ENCODE results near the gene HIVEP3.

Gene HIVEP3

DNA sequence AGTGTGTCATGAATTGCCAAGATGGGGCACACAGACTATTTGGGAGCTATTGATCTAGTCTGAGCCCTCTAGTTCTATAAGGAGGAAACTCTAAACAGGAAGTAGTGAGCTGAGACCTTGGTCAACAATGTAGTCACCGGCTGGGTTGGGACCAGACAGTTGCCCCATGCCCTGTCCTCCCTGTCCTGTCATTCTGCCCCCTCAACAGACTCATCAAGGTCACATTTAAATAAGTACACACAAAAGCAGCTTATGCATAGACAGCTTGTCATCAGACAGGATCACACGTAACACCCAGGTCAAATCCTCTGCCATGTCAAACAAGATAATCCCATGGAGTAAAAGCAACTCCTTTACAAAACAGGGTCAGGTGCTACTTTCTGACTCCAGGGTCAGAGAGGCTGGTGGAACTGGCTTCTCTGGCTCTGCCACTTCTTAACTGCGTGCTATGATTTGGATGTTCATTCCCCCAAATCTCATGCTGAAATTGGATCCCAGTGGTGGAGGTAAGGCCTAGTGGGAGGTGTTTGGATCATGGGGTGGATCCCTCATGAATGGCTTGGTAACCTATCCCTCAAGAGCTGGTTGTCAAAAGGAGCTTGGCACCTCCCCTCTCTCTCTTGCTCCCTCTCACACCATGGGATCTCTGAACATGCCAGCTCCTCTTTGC, 128.9 kb downstream of the HIVEP3 start:
- H3K4me2 ChIP-seq (ENCODE audit: low read depth, low read length, poor library complexity, severe bottlenecking): no peak overlapping the region
- H3K4me3 ChIP-seq (ENCODE audit: low read length, poor library complexity, severe bottlenecking): no peak overlapping the region
- TF ChIP-seq, protein P1, sequence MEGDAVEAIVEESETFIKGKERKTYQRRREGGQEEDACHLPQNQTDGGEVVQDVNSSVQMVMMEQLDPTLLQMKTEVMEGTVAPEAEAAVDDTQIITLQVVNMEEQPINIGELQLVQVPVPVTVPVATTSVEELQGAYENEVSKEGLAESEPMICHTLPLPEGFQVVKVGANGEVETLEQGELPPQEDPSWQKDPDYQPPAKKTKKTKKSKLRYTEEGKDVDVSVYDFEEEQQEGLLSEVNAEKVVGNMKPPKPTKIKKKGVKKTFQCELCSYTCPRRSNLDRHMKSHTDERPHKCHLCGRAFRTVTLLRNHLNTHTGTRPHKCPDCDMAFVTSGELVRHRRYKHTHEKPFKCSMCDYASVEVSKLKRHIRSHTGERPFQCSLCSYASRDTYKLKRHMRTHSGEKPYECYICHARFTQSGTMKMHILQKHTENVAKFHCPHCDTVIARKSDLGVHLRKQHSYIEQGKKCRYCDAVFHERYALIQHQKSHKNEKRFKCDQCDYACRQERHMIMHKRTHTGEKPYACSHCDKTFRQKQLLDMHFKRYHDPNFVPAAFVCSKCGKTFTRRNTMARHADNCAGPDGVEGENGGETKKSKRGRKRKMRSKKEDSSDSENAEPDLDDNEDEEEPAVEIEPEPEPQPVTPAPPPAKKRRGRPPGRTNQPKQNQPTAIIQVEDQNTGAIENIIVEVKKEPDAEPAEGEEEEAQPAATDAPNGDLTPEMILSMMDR (conservative IDR thresholded peaks at IDR 0.05; ENCODE audit: low read length): no peak
- TF ChIP-seq EZH2phosphoT487 (IDR thresholded peaks at IDR 0.05; ENCODE audit: borderline replicate concordance): no peak
- H2AFZ ChIP-seq (ENCODE audit: low read length): no peak overlapping the region
- no peaks in the 10 kb centered on the region for H4K20me1 ChIP-seq (ENCODE audit: insufficient read depth, low read length, poor library complexity, severe bottlenecking)
- no peak overlapping the region for H3K9ac ChIP-seq (ENCODE audit: low read depth, low read length, poor library complexity, severe bottlenecking)
- H3K36me3 ChIP-seq (ENCODE audit: insufficient read depth, low read length): no peaks in the 10 kb centered on the region
- peaks cover 22% of the 10 kb centered on the region for H3K4me1 ChIP-seq (ENCODE audit: insufficient read depth, low read length, poor library complexity, severe bottlenecking)
- H3K27me3 ChIP-seq (ENCODE audit: insufficient read depth, low read length, poor library complexity, severe bottlenecking): no peaks in the 10 kb centered on the region
- no peaks in the 10 kb centered on the region for H3K9me3 ChIP-seq (ENCODE audit: insufficient read depth, low read depth, low read length)
- H3K9me2 ChIP-seq (replicated peaks; ENCODE audit: low read depth, low read length): no peaks in the 10 kb centered on the region
- no peaks in the 10 kb centered on the region for H3F3A ChIP-seq (ENCODE audit: low read depth)
- H3K79me2 ChIP-seq (ENCODE audit: insufficient read depth, low read length): no peaks in the 10 kb centered on the region

DNA sequence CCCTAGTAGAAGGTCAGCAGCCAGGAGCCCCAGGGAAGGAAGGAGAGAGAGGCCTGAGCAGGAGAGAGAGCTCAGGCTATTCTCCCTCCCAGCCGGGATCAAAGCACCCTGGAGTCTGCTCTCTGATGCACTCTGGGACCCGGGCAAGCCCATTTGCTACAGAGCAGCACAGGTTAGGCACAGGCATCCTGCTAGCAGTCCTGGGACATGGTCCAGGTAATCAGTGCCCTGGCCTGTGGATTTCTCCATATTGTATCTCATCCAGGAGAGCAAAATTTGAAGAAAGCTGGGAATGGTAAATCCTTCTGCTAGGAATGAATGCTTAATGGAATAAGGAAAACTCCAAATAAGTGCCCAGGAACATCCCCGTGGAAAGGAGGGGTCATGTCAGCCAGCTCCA, 130.3 kb downstream of the HIVEP3 start:
- TF ChIP-seq, protein P1 (conservative IDR thresholded peaks at IDR 0.05; ENCODE audit: low read length): no peak
- TF ChIP-seq EZH2phosphoT487 (IDR thresholded peaks at IDR 0.05; ENCODE audit: borderline replicate concordance): no peak

DNA sequence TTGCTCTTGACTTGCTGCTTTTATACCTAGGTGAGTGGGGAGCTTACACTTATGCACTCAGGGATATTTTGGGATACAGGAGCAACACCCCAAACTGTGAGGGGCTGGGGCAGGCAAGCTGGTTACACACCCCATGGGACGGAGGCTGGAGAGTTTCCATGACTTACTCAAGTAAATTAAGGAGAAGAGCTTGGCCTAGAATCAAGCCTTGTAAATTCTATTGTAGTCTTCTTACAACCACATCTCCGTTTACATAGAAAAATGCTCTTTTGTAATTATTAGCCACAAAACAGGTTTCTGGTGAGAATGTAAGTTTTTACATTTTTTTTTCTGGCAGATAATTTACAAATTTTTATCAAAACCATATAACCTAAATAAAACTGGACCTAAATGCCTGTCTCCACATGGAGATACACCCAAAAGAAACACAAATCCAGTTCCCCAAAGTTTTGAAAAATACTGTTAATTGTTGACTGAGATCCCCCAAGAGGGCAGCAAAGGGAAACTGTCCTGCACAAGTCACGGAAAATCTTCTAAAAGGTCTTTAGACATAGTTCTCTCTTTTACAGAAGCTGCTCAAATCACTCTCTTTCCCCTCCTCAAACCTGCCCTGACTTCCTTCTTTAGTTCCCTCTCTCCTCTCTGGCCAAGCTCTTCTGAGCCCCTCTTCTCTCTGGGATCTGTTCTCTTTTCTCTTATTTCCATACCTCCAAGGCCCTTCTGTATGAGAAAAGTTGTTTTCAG, 134.0 kb downstream of the HIVEP3 start:
- no peak for TF ChIP-seq EZH2phosphoT487 (IDR thresholded peaks at IDR 0.05; ENCODE audit: borderline replicate concordance)
- TF ChIP-seq, protein P1 (conservative IDR thresholded peaks at IDR 0.05; ENCODE audit: low read length): no peak

More for the DNA sequence above, 130.3 kb downstream of the HIVEP3 start:
- Histone ChIP-seq H3K27me3 (ENCODE audit: insufficient read depth, low read length, poor library complexity, severe bottlenecking) (no peaks in the 10 kb centered on the region), H3K36me3 (ENCODE audit: insufficient read depth, low read length) (no peaks in the 10 kb centered on the region), H3K4me1 (ENCODE audit: insufficient read depth, low read length, poor library complexity, severe bottlenecking) (peaks cover 22% of the 10 kb centered on the region), H2AFZ (ENCODE audit: low read length) (no peak overlapping the region), H3F3A (ENCODE audit: low read depth) (no peaks in the 10 kb centered on the region), H4K20me1 (ENCODE audit: insufficient read depth, low read length, poor library complexity, severe bottlenecking) (no peaks in the 10 kb centered on the region), H3K9me2 (replicated peaks; ENCODE audit: low read depth, low read length) (no peaks in the 10 kb centered on the region), H3K9ac (ENCODE audit: low read depth, low read length, poor library complexity, severe bottlenecking) (no peak overlapping the region), H3K79me2 (ENCODE audit: insufficient read depth, low read length) (no peaks in the 10 kb centered on the region), H3K9me3 (ENCODE audit: insufficient read depth, low read depth, low read length) (no peaks in the 10 kb centered on the region), H3K4me3 (ENCODE audit: low read length, poor library complexity, severe bottlenecking) (no peak overlapping the region), H3K4me2 (ENCODE audit: low read depth, low read length, poor library complexity, severe bottlenecking) (no peak overlapping the region)

More for the DNA sequence above, 134.0 kb downstream of the HIVEP3 start:
- H3K9ac ChIP-seq (ENCODE audit: low read depth, low read length, poor library complexity, severe bottlenecking): no peak overlapping the region
- H3K4me3 ChIP-seq (ENCODE audit: low read length, poor library complexity, severe bottlenecking): no peak overlapping the region
- H3K4me2 ChIP-seq (ENCODE audit: low read depth, low read length, poor library complexity, severe bottlenecking): no peak overlapping the region
- no peaks in the 10 kb centered on the region for H3K79me2 ChIP-seq (ENCODE audit: insufficient read depth, low read length)
- H3K9me2 ChIP-seq (replicated peaks; ENCODE audit: low read depth, low read length): no peaks in the 10 kb centered on the region
- no peak overlapping the region for H2AFZ ChIP-seq (ENCODE audit: low read length)
- no peaks in the 10 kb centered on the region for H4K20me1 ChIP-seq (ENCODE audit: insufficient read depth, low read length, poor library complexity, severe bottlenecking)
- H3K4me1 ChIP-seq (ENCODE audit: insufficient read depth, low read length, poor library complexity, severe bottlenecking): no peaks in the 10 kb centered on the region
- no peaks in the 10 kb centered on the region for H3F3A ChIP-seq (ENCODE audit: low read depth)
- H3K9me3 ChIP-seq (ENCODE audit: insufficient read depth, low read depth, low read length): no peaks in the 10 kb centered on the region
- no peaks in the 10 kb centered on the region for H3K27me3 ChIP-seq (ENCODE audit: insufficient read depth, low read length, poor library complexity, severe bottlenecking)
- H3K36me3 ChIP-seq (ENCODE audit: insufficient read depth, low read length): no peaks in the 10 kb centered on the region

Measured in Loucy (cell line).